K562 treated with DMSO at 1 percent for 4 hours (cell line): ENCODE results near the gene CYSRT1. TPM values are rescaled to one million over a fixed set of nuclear protein-coding genes. Genes with fewer than 3 reads are reported as not detected.

Experiments used
- total RNA-seq: library from RNA; unstranded; fragments of 300-600 nt; gene quantifications from 2 replicates; pipeline ENCODE4 v1.2.3, GENCODE V29; 2022; ENCODE audit not compliant: insufficient read depth

Gene CYSRT1
- 1.1 TPM in 1 of 2 replicates, not detected in the other for total RNA-seq

GRCh38 chr9:137224830-137225694 lies at the start of gene CYSRT1:
Gene CYSRT1 (plus strand): TSS chr9:137225174. CDS start chr9:137225622, 448 bp downstream.

GRCh38 chr9:137188490-137189296 lies 36.3 kb upstream of the CYSRT1 start, which contains the start of the genes ANAPC2 and SSNA1:
Gene ANAPC2 (minus strand): TSS chr9:137188560. CDS start chr9:137188532, 28 bp downstream.
Gene SSNA1 (plus strand): TSS chr9:137188676. CDS start chr9:137188727, 51 bp downstream.

GRCh38 chr9:137200311-137201204 lies 24.4 kb upstream of the CYSRT1 start, which contains the start of gene TPRN:
Gene TPRN (minus strand): TSS chr9:137200741. CDS start chr9:137200711, 30 bp downstream.

GRCh38 chr9:137205126-137206069 lies 19.6 kb upstream of the CYSRT1 start, which contains the start of the genes NDOR1 and TMEM203:
Gene NDOR1 (plus strand): TSS chr9:137205700. CDS start chr9:137205778, 78 bp downstream.
Gene TMEM203 (minus strand): TSS chr9:137205648. CDS start chr9:137205414, 234 bp downstream.

GRCh38 chr9:137222190-137223077 lies 2.5 kb upstream of the CYSRT1 start, which contains the start of gene RNF208:
Gene RNF208 (minus strand): TSS chr9:137222240. CDS start chr9:137221212, 1,028 bp downstream.

GRCh38 chr9:137227054-137227852 lies 2.3 kb downstream of the CYSRT1 start, which contains the start of gene RNF224:
Gene RNF224 (plus strand): TSS chr9:137227502. CDS start chr9:137228336, 834 bp downstream.

GRCh38 chr9:137230705-137231371 lies 5.9 kb downstream of the CYSRT1 start, which contains the start of gene SLC34A3:
Gene SLC34A3 (plus strand): TSS chr9:137230901. CDS start chr9:137231703, 802 bp downstream.

GRCh38 chr9:137240841-137241489 lies 16.0 kb downstream of the CYSRT1 start, which contains the start of gene TUBB4B:
Gene TUBB4B (plus strand): TSS chr9:137241287. CDS start chr9:137241361, 74 bp downstream.

GRCh38 chr9:137251194-137251461 lies 26.2 kb downstream of the CYSRT1 start, which contains the start of gene STPG3:
Gene STPG3 (plus strand): TSS chr9:137251286. CDS start chr9:137251287, 1 bp downstream.

GRCh38 chr9:137254624-137255447 lies 29.9 kb downstream of the CYSRT1 start, which contains the start of gene NELFB:
Gene NELFB (plus strand): TSS chr9:137255327.

Other genes with a start within 250 kb of the CYSRT1 start
- 6.1 and 15.4 TPM in 2 replicates for gene PTGDS, start 247.7 kb upstream of the CYSRT1 start, total RNA-seq
- not detected in 2 replicates for gene LCNL1, start 242.2 kb upstream of the CYSRT1 start, total RNA-seq
- 89.0 and 89.2 TPM in 2 replicates for gene PAXX, start 232.8 kb upstream of the CYSRT1 start, total RNA-seq
- gene CLIC3, start 228.6 kb upstream of the CYSRT1 start, total RNA-seq, result 2.0 TPM in 1 of 2 replicates, not detected in the other
- 14.1 and 26.4 TPM in 2 replicates for gene ABCA2, start 196.9 kb upstream of the CYSRT1 start, total RNA-seq
- not detected in 2 replicates for gene FUT7, start 193.1 kb upstream of the CYSRT1 start, total RNA-seq
- gene NPDC1, start 179.0 kb upstream of the CYSRT1 start, total RNA-seq, result 0.52 and 1.0 TPM in 2 replicates
- not detected in 2 replicates for gene ENTPD2, start 171.1 kb upstream of the CYSRT1 start, total RNA-seq
- 27.1 and 30.1 TPM in 2 replicates for gene SAPCD2, start 154.6 kb upstream of the CYSRT1 start, total RNA-seq
- gene UAP1L1, start 147.7 kb upstream of the CYSRT1 start, total RNA-seq, result 9.4 and 14.1 TPM in 2 replicates
- gene MAN1B1, start 138.2 kb upstream of the CYSRT1 start, total RNA-seq, result 37.3 and 38.9 TPM in 2 replicates
- 228 and 246 TPM in 2 replicates for gene DPP7, start 110.4 kb upstream of the CYSRT1 start, total RNA-seq
- not detected in 2 replicates for gene GRIN1, start 86.0 kb upstream of the CYSRT1 start, total RNA-seq
- gene LRRC26, start 55.1 kb upstream of the CYSRT1 start, total RNA-seq, result not detected in 2 replicates
- gene TMEM210, start 53.1 kb upstream of the CYSRT1 start, total RNA-seq, result not detected in 2 replicates
- 32.5 and 40.5 TPM in 2 replicates for gene ANAPC2, start 36.6 kb upstream of the CYSRT1 start, total RNA-seq
- gene SSNA1, start 36.5 kb upstream of the CYSRT1 start, total RNA-seq, result 203 and 207 TPM in 2 replicates
- gene TPRN, start 24.4 kb upstream of the CYSRT1 start, total RNA-seq, result 26.9 and 34.8 TPM in 2 replicates
- gene TMEM203, start 19.5 kb upstream of the CYSRT1 start, total RNA-seq, result 35.0 and 40.6 TPM in 2 replicates
- 23.0 and 25.4 TPM in 2 replicates for gene NDOR1, start 19.5 kb upstream of the CYSRT1 start, total RNA-seq
- gene RNF208, start 2.9 kb upstream of the CYSRT1 start, total RNA-seq, result 6.2 and 6.7 TPM in 2 replicates
- gene RNF224, start 2.3 kb downstream of the CYSRT1 start, total RNA-seq, result 0.99 TPM in 1 of 2 replicates, not detected in the other
- not detected in 2 replicates for gene SLC34A3, start 5.7 kb downstream of the CYSRT1 start, total RNA-seq
- gene TUBB4B, start 16.1 kb downstream of the CYSRT1 start, total RNA-seq, result 816 and 880 TPM in 2 replicates
- not detected in 2 replicates for gene STPG3, start 26.1 kb downstream of the CYSRT1 start, total RNA-seq
- 84.5 and 89.8 TPM in 2 replicates for gene NELFB, start 30.2 kb downstream of the CYSRT1 start, total RNA-seq
- 49.5 and 59.8 TPM in 2 replicates for gene TOR4A, start 52.6 kb downstream of the CYSRT1 start, total RNA-seq
- 16.1 and 30.4 TPM in 2 replicates for gene NRARP, start 77.1 kb downstream of the CYSRT1 start, total RNA-seq
- gene EXD3, start 198.0 kb downstream of the CYSRT1 start, total RNA-seq, result 9.8 TPM in 2 replicates
- 1.1 and 1.8 TPM in 2 replicates for gene NOXA1, start 198.2 kb downstream of the CYSRT1 start, total RNA-seq
- gene ENTPD8, start 216.2 kb downstream of the CYSRT1 start, total RNA-seq, result not detected in 2 replicates
- 52.0 and 53.0 TPM in 2 replicates for gene NSMF, start 234.2 kb downstream of the CYSRT1 start, total RNA-seq